Anterior cingulate cortex (tissue), 58 donors: ENCODE measurements around the gene TF.
A peak's percentile ranks its signal among the peaks of the same experiment; 100 is the strongest.
"Not testable (repeated sequence)": the region's sequence is repeated elsewhere in the genome, so short reads cannot be mapped to it uniquely, and the experiment has no call there.

Source experiments
- DNase-seq, 58 donors: peaks; one replicate each; lab custom pipeline; 2025; lab: John Stamatoyannopoulos, UW

Gene TF

GRCh38 chr3:133745981-133746711 lies at the start of gene TF:
Gene TF (plus strand): TSS chr3:133746393. CDS start chr3:133746441, 48 bp downstream.
- peak in 54 of 58 donors; percentile 34 to 96 (median 83) for DNase-seq

GRCh38 chr3:133697960-133698359 lies 48.2 kb upstream of the TF start:
- DNase-seq: no peak

GRCh38 chr3:133699467-133699866 lies 46.7 kb upstream of the TF start:
- DNase-seq: no peak

GRCh38 chr3:133699903-133700302 lies 46.3 kb upstream of the TF start:
- DNase-seq: no peak

GRCh38 chr3:133700351-133700750 lies 45.8 kb upstream of the TF start:
- DNase-seq: no peak

- DNase-seq: no peak
Measured at GRCh38 chr3:133701435-133702358, 44.5 kb upstream of the TF start.

- no peak for DNase-seq
Measured at GRCh38 chr3:133703915-133704314, 42.3 kb upstream of the TF start.

GRCh38 chr3:133706033-133706432 lies 40.2 kb upstream of the TF start:
- no peak for DNase-seq

GRCh38 chr3:133709139-133709750 lies 36.9 kb upstream of the TF start:
- DNase-seq: no peak

GRCh38 chr3:133711013-133711412 lies 35.2 kb upstream of the TF start:
- DNase-seq: no peak

GRCh38 chr3:133712017-133712416 lies 34.2 kb upstream of the TF start:
- DNase-seq: peak in 19 of 58 donors; percentile 1 to 55 (median 19)

- no peak for DNase-seq
Measured at GRCh38 chr3:133713347-133713746, 32.8 kb upstream of the TF start.

GRCh38 chr3:133717424-133717823 lies 28.8 kb upstream of the TF start:
- DNase-seq: peak in 11 of 58 donors; percentile 2 to 41 (median 17)

GRCh38 chr3:133722935-133723334 lies 23.3 kb upstream of the TF start:
- DNase-seq: no peak

GRCh38 chr3:133730993-133731392 lies 15.2 kb upstream of the TF start:
- DNase-seq: no peak

- not testable (repeated sequence) for DNase-seq
Measured at GRCh38 chr3:133732231-133732630, 14.0 kb upstream of the TF start.

- DNase-seq: no peak
Measured at GRCh38 chr3:133733226-133733625, 13.0 kb upstream of the TF start.

GRCh38 chr3:133734305-133734704 lies 11.9 kb upstream of the TF start:
- no peak for DNase-seq

- peak in 16 of 58 donors; percentile 11 to 59 (median 34) for DNase-seq
Measured at GRCh38 chr3:133742351-133743091, 3.7 kb upstream of the TF start.

- DNase-seq: no peak
Measured at GRCh38 chr3:133744241-133744640, 2.0 kb upstream of the TF start.
